HCT116 (cell line): ENCODE data around the gene CCDC30.

ENCODE experiments used
- CTCF ChIP-seq, 3 experiments: fragments of 200-600 bp in 1 of 3; sonication (generic) in 1 of 3; IDR thresholded peaks in 2 of 3; conservative IDR thresholded peaks in 1 of 3; 2 replicates each; pipeline ENCODE4 v1.5.1; 2012 to 2017; ENCODE audit warnings: low read depth in 2 of 3, low read length in 2 of 3, antibody characterized with exemption in 1 of 3, borderline replicate concordance in 1 of 3, control low read depth in 1 of 3, mild to moderate bottlenecking in 1 of 3, mixed read lengths in 1 of 3, mixed run types in 1 of 3, moderate library complexity in 1 of 3; ENCODE audit not compliant: insufficient read depth in 1 of 3
- POLR2AphosphoS5 ChIP-seq: IDR thresholded peaks from 2 replicates; pipeline ENCODE4 v1.6.1; 2011; ENCODE audit warnings: mild to moderate bottlenecking, low read depth, low read length, moderate library complexity
- RAD21 ChIP-seq: IDR thresholded peaks from 2 replicates; pipeline ENCODE4 v1.6.1; 2012; ENCODE audit warnings: low read depth, mild to moderate bottlenecking
- YY1 ChIP-seq: IDR thresholded peaks from 2 replicates; pipeline ENCODE4 v1.6.1; 2011; ENCODE audit warnings: low read length, low read depth, moderate library complexity, mild to moderate bottlenecking; ENCODE audit not compliant: insufficient replicate concordance; ENCODE audit errors: extremely low read depth

GRCh38 chr1:42450061-42450460 lies 13.0 kb upstream of the CCDC30 start:
- TF ChIP-seq CTCF (IDR thresholded peaks at IDR 0.05 in 2 of 3, conservative IDR thresholded peaks at IDR 0.05 in 1 of 3; ENCODE audit: borderline replicate concordance in 1 of 3, insufficient read depth in 1 of 3, low read depth in 2 of 3, low read length in 2 of 3) (no peak), POLR2AphosphoS5 (no peak), RAD21 (no peak), YY1 (no peak)
